Upper lobe of left lung (tissue), 4 donors: ENCODE results near the gene TMEM91.

Source experiments
- EP300 ChIP-seq, 4 donors: sonication (generic); formaldehyde crosslinking; IDR thresholded peaks; one replicate each; pipeline ENCODE4 v1.5.1; 2017; ENCODE audit warnings: antibody characterized with exemption in 4 of 4, control low read depth in 2 of 4
- POLR2A ChIP-seq, 4 donors: fragments of 450-650 bp; IDR thresholded peaks; one replicate each; pipeline ENCODE4 v1.5.1; 2016 to 2017; ENCODE audit warnings: antibody characterized with exemption in 4 of 4, mild to moderate bottlenecking in 2 of 4
- POLR2AphosphoS5 ChIP-seq, 2 donors: sonication (generic); formaldehyde crosslinking; IDR thresholded peaks; one replicate each; pipeline ENCODE4 v1.5.1; 2017; ENCODE audit warnings: antibody characterized with exemption in 2 of 2
- TF ChIP-seq, protein P1 (sequence below), 6 experiments: fragments of 450-650 bp in 4 of 6; fragments of 200-600 bp in 2 of 6; sonication (generic) in 2 of 6; IDR thresholded peaks; one replicate each; pipeline ENCODE4 v1.5.1; 2016 to 2019; ENCODE audit warnings: antibody characterized with exemption in 6 of 6

DNA sequence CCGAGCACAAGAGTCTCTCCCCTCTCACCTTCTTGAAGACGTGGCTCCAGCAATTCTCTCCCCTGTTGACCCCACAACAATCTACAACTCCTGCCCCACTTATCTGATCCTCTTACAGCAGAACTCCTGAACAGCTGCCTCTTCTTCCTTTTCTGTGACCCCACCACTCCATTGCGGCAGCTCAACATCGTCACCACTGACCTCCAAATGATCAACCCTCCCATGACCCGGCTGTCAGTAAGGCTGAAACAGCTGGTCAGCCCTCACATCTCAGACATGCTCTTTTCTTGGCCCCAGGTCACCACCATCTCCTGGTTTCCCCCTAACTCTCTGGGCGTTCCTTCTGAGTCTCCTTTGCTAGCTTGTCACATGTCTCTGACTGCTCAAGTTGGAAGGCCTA is 19.0 kb downstream of the TMEM91 start:
- TF ChIP-seq, protein P1, sequence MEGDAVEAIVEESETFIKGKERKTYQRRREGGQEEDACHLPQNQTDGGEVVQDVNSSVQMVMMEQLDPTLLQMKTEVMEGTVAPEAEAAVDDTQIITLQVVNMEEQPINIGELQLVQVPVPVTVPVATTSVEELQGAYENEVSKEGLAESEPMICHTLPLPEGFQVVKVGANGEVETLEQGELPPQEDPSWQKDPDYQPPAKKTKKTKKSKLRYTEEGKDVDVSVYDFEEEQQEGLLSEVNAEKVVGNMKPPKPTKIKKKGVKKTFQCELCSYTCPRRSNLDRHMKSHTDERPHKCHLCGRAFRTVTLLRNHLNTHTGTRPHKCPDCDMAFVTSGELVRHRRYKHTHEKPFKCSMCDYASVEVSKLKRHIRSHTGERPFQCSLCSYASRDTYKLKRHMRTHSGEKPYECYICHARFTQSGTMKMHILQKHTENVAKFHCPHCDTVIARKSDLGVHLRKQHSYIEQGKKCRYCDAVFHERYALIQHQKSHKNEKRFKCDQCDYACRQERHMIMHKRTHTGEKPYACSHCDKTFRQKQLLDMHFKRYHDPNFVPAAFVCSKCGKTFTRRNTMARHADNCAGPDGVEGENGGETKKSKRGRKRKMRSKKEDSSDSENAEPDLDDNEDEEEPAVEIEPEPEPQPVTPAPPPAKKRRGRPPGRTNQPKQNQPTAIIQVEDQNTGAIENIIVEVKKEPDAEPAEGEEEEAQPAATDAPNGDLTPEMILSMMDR (IDR thresholded peaks at IDR 0.05), result no peak
- TF ChIP-seq POLR2A (IDR thresholded peaks at IDR 0.05) (no peak), POLR2AphosphoS5 (IDR thresholded peaks at IDR 0.05) (no peak), EP300 (IDR thresholded peaks at IDR 0.05) (no peak)
